GM12872 (cell line): ENCODE data around the gene CSTF3.

ENCODE experiments used
- TF ChIP-seq, protein P1 (sequence below): IDR thresholded peaks from 3 replicates; pipeline ENCODE4 v1.5.1; 2011; ENCODE audit warnings: low read depth, mild to moderate bottlenecking, low read length, moderate library complexity; ENCODE audit not compliant: insufficient read depth

CSTF3 gene

DNA sequence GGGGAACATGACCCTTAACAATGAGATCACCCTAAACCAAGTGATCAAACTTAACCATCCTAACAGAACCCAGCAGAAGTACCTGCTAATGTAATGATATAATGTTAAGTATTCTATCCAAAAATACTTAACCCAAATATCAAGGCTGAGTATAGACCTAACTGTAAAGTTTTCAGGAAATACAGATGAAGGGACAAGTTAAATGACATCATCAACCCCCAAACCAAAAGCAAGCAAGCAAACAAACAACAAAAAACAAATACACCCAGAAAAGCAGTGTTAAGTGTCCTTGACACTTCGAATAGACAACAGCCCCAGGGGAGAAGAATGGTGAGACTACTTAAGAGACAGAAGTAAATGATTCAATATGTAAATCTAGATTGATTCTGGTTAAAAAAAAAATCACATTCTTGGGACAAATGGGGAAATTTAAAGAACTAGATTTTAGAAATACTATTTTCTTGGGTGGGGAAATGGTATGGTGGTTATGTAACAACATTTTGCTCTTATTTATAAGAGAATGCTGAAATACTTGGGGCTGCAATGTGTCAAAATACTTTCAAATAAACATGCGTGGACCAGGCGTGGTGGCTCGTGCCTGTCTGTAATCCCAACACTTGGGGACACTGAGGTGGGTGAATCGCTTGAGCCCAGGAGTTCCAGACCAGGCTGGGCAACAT is 2.5 kb downstream of the CSTF3 start:
- TF ChIP-seq, protein P1, sequence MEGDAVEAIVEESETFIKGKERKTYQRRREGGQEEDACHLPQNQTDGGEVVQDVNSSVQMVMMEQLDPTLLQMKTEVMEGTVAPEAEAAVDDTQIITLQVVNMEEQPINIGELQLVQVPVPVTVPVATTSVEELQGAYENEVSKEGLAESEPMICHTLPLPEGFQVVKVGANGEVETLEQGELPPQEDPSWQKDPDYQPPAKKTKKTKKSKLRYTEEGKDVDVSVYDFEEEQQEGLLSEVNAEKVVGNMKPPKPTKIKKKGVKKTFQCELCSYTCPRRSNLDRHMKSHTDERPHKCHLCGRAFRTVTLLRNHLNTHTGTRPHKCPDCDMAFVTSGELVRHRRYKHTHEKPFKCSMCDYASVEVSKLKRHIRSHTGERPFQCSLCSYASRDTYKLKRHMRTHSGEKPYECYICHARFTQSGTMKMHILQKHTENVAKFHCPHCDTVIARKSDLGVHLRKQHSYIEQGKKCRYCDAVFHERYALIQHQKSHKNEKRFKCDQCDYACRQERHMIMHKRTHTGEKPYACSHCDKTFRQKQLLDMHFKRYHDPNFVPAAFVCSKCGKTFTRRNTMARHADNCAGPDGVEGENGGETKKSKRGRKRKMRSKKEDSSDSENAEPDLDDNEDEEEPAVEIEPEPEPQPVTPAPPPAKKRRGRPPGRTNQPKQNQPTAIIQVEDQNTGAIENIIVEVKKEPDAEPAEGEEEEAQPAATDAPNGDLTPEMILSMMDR: no peak

- TF ChIP-seq, protein P1: no peak
These were observed 3.9 kb downstream of the CSTF3 start for GRCh38 chr11:33157103-33158027.

DNA sequence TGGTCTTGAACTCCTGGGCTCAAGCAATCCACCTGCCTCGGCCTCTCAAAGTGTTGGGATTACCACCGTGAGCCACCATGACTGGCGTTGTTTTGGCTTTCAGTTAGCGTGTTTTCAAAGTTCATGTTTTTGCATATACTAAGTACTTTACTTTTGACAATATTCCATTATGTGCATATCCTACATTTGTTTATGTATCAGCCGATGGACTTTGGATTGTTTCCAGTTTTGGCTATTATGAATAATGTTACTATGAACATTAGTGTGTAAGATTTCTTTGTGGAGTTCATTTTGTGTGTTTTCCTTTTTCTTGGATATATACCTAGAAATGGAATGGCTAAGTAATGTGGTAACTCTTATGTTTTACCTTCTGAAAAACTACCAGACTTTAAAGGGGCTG is 9.9 kb downstream of the CSTF3 start:
- TF ChIP-seq, protein P1: no peak

DNA sequence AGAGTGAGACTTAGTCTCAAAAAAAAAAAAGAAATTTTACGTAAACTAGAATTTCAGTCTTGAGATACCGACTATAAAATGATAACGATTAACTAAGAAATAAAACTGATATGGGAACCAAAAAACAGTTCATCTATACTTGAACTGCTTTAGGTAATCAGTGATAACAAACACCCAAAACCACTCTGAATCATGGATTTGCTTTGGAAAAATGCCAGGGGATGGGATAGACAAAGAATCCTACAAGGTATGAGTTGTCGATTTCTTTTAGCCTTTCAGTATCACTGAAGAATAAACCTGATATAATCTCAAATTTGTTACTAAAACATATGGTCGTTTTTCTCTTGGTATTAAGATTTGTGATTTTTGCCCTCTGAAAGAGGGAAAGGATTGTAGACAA is 13.7 kb downstream of the CSTF3 start:
- TF ChIP-seq, protein P1: no peak

DNA sequence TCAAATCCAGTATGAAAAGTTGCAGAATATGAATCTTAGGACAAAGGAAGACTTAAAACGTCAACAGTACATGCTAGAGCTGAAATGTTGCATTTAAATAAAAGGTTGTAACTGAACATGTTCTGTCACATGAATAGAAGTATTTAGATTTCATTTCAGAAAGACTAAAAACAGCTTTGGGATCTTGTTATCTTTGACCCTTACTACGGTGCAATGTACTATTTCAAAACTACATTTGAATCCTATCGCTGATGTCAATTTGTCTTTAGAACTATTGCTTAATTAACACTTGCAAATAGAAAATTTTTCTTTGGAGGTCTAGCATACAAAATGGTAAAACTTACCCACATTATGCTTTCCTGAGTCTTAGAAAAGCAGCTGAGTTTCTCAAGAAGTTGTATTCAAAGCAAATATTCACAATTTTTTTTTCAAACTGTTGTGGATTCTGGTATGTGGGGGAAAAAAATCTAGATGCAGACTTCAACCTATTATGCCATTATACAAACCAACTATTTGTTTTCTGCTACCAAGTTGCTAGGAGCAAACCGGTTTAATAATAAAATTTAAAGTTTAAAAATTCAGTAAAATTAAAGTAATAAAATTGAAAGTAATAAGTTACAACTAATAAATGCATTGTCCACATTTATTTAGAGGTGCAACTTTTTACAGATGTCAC is 25.4 kb downstream of the CSTF3 start:
- TF ChIP-seq, protein P1: no peak

GRCh38 chr11:33135216-33135615 is 26.1 kb downstream of the CSTF3 start:
- TF ChIP-seq, protein P1: no peak

DNA sequence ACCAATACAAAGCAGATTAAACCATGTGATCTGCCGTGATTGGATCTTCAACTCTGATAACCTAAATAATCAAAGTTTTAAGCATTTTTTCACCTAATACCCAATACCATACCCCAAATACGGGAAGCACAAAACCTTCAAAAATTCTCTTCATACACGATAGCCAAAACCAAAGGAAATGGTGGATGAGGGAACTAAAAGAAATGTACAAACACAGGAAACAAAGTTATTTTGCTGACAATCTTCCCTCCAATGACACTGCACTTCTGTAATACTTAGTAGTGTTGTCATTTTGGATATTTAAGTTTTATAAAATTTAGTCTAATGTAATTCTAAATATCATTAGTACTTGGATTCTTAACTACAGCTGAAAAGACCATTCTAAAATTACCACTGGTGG is 27.0 kb downstream of the CSTF3 start:
- TF ChIP-seq, protein P1: no peak
